NCI-H446 (cell line): ENCODE measurements around the gene RFESD.
A peak's percentile ranks its signal among the peaks of the same experiment; 100 is the strongest.

Experiments
- DNase-seq, 2 experiments: peaks; one replicate each; lab custom pipeline; 2025; lab: John Stamatoyannopoulos, UW

Gene RFESD

DNA sequence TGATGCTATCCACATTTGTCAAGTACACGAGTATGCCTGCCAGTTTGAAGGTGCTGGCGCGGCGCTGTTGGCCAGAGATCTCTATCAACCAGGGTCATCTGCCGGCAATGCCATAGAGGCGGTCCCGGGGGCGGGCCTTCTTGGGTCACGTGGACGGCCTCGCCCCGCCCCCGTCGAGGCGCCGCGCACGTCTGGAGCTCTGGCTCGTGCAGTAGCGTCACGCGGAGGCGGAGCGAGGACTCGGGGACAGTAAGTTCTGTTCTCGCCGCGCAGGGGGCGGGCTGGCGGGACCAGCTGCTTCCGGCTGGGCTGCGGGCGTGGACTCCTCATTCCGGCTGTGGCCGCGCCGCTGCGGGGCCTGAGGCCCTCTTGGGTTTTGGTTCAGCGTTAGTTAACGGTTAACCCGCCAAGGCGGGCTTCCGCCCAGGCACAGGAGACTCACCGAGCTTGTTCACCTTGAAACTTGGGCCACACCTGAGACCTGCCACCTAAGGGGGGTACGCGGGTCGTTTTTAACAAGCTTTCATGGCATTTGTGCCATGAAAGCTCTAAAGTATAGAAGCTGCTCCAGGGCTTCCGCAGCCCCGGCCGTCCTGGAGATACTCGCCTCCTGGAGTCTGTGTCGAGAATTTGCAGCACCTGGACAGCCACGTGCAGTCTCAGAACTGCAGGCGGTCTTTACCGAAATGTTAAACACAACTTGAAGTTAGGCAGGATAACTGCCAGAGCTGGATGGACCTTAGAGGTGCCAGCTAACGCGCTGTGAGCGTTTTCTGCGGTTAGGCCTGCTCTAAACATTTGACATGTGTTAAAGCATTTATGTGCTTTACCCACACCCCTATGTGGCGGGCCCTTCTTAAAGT, at the start of gene RFESD:
Gene RFESD (plus strand): TSS at position 209 of the 863 bp plus-strand sequence. CDS start 5,495 bp downstream, outside the sequence.
- DNase-seq, result peak; percentile 89 to 98

DNA sequence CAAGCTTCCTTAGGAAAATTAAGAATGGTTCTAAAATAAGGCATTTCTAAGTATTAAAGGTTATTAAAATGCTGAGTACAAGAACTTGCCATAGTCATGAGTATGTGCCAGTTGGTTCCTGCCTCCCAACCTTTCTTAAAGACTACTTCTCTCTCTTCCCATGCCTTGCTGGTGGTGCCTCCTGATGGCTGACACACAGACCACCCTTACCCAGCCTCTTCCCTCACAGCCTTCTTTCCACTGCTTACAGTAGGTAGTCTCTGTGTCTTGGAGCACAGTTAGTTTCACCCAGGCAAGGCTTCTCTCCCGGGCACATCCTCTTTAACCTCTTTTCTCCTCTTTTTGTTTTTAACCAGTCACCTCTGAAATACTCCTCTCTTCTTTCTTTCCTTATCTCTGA, 47.3 kb upstream of the RFESD start:
- DNase-seq, result no peak

DNA sequence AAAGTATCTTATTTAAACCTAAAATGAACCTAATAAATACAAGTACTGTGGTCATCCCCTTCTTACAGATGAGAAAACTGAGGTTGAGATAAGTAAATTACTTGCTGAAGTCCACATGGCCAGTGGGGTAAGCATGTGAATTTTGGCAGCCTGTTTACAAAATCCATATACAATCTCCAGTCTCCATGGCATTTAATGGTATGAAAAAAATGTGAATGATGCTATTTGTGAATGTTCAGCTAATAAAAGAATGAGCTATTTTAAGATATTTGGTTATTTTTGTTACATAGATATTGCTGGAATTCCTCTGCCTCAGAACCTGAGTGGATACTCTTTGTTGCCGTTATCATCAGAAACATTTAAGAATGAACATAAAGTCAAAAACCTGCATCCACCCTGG, 46.0 kb upstream of the RFESD start:
- DNase-seq, result no peak

DNA sequence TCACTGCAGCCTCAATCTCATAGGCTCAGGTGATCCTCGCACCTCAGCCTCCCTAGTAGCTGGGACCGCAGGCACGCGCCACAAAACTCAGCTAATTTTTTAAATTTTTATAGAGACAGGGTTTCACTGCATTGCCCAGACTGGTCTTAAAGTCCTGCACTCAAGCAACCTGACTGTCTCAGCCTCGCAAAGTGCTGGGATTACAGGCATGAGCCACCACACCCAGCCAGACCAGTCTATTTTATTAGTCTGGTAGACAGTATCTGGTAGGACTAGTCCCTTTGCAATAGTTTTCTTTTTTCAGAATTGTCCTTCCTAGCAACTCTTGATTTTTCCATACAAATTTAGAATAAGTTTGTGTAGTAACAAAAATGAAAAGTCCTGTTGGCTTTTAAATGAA, 40.8 kb upstream of the RFESD start:
- no peak for DNase-seq

GRCh38 chr5:95606419-95606818, 40.2 kb upstream of the RFESD start:
- no peak for DNase-seq

- no peak for DNase-seq
Measured at GRCh38 chr5:95609711-95610110, 36.9 kb upstream of the RFESD start.

GRCh38 chr5:95610546-95610945, 36.0 kb upstream of the RFESD start:
- no peak for DNase-seq

GRCh38 chr5:95611396-95611795, 35.2 kb upstream of the RFESD start:
- no peak for DNase-seq

DNA sequence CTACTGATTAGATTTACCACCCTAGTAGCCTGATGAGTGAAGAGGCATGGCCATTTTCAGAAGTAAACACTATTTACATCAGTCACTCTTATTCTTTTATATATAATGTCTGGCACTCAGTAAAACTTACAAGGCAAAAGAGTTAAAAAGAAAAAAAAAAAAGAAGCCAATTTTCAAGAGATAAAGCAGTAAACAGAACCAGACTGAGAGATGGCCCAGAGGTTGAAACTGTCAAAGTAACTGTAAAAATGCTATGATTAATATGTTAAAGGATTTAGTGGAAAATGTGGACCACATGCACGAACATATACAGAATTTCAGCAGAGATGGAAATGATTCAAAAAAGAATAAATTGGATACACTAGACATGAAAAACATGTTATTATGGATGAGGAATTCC, 33.1 kb upstream of the RFESD start:
- no peak for DNase-seq

GRCh38 chr5:95615164-95615467, 31.5 kb upstream of the RFESD start:
- no peak for DNase-seq

- DNase-seq, result no peak
Measured at GRCh38 chr5:95617057-95617456, 29.5 kb upstream of the RFESD start.

GRCh38 chr5:95619096-95619495, 27.5 kb upstream of the RFESD start:
- DNase-seq, result no peak

DNA sequence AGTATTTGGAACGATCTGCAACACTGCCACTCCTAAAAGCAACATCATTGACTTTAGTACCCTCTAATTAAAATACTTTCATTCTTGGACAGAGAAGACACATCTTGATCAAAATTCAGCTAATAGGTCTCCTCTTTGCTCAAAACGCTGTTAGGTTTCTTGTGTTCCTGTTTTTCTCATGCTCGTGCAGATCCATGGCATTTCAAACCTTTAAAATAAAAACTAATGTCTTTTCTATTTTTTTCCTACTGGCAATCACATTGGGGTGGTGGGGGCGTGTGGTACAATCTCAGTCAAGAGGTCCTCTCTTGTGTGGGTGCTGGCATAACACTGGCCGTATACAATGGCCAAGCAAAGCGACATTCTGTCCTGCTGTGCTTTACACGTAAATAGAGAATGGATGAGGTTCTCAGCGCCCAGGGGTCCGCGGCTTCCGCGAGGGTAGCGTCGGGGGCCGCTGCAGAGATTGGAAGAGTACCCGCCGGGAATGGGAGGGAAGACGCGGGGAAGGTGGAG, 27.0 kb upstream of the RFESD start:
- no peak for DNase-seq

DNA sequence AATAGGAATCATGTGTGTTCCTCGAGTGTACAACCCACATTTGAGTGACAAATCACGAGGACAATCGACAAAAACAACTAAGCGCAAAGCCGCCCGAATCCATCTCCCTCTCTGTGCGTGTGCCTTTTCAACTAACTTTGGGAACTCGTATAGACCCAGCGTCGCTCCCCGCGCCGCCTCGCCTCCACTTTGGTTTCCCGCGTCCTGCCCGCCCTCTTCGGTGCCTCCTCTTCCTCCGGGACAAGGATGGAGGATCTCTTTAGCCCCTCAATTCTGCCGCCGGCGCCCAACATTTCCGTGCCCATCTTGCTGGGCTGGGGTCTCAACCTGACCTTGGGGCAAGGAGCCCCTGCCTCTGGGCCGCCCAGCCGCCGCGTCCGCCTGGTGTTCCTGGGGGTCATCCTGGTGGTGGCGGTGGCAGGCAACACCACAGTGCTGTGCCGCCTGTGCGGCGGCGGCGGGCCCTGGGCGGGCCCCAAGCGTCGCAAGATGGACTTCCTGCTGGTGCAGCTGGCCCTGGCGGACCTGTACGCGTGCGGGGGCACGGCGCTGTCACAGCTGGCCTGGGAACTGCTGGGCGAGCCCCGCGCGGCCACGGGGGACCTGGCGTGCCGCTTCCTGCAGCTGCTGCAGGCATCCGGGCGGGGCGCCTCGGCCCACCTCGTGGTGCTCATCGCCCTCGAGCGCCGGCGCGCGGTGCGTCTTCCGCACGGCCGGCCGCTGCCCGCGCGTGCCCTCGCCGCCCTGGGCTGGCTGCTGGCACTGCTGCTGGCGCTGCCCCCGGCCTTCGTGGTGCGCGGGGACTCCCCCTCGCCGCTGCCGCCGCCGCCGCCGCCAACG, 26.3 kb upstream of the RFESD start, which contains the start of gene GPR150:
Gene GPR150 (plus strand): TSS at position 58 of the 840 bp plus-strand sequence. CDS start 189 bp downstream, at position 247.
- DNase-seq, result peak in 1 of 2 experiments; percentile 3

DNA sequence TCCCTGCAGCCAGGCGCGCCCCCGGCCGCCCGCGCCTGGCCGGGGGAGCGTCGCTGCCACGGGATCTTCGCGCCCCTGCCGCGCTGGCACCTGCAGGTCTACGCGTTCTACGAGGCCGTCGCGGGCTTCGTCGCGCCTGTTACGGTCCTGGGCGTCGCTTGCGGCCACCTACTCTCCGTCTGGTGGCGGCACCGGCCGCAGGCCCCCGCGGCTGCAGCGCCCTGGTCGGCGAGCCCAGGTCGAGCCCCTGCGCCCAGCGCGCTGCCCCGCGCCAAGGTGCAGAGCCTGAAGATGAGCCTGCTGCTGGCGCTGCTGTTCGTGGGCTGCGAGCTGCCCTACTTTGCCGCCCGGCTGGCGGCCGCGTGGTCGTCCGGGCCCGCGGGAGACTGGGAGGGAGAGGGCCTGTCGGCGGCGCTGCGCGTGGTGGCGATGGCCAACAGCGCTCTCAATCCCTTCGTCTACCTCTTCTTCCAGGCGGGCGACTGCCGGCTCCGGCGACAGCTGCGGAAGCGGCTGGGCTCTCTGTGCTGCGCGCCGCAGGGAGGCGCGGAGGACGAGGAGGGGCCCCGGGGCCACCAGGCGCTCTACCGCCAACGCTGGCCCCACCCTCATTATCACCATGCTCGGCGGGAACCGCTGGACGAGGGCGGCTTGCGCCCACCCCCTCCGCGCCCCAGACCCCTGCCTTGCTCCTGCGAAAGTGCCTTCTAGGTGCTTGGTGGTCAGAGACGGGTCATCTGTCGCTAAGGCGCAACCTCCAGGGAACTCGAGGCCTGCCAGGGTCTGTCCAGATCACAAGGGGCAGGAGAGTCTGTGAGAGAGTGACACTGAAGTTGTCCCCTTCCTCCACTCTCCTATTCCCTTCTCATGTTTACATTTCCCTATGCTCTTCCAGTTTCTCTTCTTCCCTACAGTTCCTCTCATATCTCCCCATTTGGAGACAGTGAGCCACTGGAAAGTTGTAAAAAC, 25.4 kb upstream of the RFESD start:
- no peak for DNase-seq

- no peak for DNase-seq
Measured at GRCh38 chr5:95621839-95622629, 24.5 kb upstream of the RFESD start.

- DNase-seq, result no peak
Measured at GRCh38 chr5:95623706-95624105, 22.9 kb upstream of the RFESD start.

DNA sequence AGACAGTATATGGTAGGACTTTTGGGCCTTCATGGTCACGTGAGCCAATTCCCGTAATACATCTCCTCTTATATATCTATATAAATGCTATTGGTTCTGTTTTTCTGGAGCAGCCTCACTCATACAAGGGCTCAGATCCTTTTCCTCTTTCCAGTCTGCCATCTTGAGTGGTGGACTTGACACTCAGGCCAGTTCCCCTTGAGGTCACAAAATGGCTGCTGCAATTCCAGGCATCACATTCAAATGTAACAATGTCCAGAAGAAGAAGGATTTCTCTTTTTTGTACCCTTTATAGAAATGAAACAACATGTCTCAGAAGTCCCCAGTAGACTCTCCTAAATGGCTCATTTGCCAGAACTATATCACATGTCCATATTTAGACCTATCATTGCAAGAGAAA, 22.2 kb upstream of the RFESD start:
- no peak for DNase-seq

DNA sequence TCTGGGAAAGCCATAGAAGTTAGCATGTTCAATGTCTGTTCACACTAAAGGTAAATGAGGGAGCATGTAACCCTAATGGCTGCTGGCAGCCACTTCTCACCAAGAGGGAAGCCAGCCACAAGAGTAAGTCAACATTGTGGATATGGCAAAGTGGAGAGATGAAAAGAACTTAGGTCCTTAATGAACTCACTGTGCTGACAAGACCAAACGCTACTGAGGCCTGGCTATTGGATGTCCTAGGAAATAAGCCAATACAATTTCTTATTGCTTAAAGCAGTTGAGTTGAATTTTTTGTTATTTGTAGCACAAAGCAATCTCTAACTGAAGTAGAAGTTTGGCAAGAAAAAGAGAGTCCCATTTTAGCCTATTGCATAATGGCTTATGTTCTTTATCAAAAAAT, 19.9 kb upstream of the RFESD start:
- DNase-seq, result no peak

- no peak for DNase-seq
Measured at GRCh38 chr5:95627971-95628810, 18.4 kb upstream of the RFESD start.
